Thymus (tissue), 11 donors: ENCODE data around the gene ZNF77. TPM values are rescaled to one million over a fixed set of nuclear protein-coding genes. Genes with fewer than 3 reads are reported as not detected.
A peak's percentile ranks its signal among the peaks of the same experiment; 100 is the strongest.

ENCODE experiments used
- DNase-seq, 9 donors: peaks; one replicate each; pipeline ENCODE4 v3.0.0-alpha.2; 2013; ENCODE audit warnings: low spot score in 9 of 9, low read depth in 6 of 9, missing footprints in 1 of 9
- H3K27ac ChIP-seq, 2 donors: one replicate each; pipeline ENCODE4 v1.5.1; 2013; ENCODE audit warnings: control low read depth in 1 of 2, low read depth in 1 of 2, low read length in 1 of 2, mild to moderate bottlenecking in 1 of 2, moderate library complexity in 1 of 2
- H3K27me3 ChIP-seq, 2 donors: one replicate each; pipeline ENCODE4 v1.5.1; 2013; ENCODE audit warnings: low read length in 1 of 2; ENCODE audit not compliant: control insufficient read depth in 2 of 2, insufficient read depth in 1 of 2
- H3K36me3 ChIP-seq, 2 donors: one replicate each; pipeline ENCODE4 v1.5.1; 2013; ENCODE audit warnings: low read length in 1 of 2, mild to moderate bottlenecking in 1 of 2, moderate library complexity in 1 of 2; ENCODE audit not compliant: control insufficient read depth in 2 of 2, insufficient read depth in 2 of 2
- H3K4me1 ChIP-seq, 2 donors: one replicate each; pipeline ENCODE4 v1.5.1; 2013; ENCODE audit warnings: low read length in 2 of 2; ENCODE audit not compliant: control insufficient read depth in 2 of 2, insufficient read depth in 2 of 2
- H3K4me3 ChIP-seq, 2 donors: one replicate each; pipeline ENCODE4 v1.5.1; 2013; ENCODE audit warnings: low read length in 2 of 2, control low read depth in 1 of 2, mild to moderate bottlenecking in 1 of 2
- H3K9me3 ChIP-seq, 2 donors: one replicate each; pipeline ENCODE4 v1.5.1; 2013; ENCODE audit warnings: low read length in 1 of 2, mild to moderate bottlenecking in 1 of 2; ENCODE audit not compliant: control insufficient read depth in 2 of 2, insufficient read depth in 1 of 2
- WGBS: extraction: QIAGEN DNeasy Blood & Tissue Kit; methylation state at CpG from one replicate; pipeline ENCODE4 v1.1.7; 2013; 5-methylcytosine and 5-hydroxymethylcytosine counted together
- polyA plus RNA-seq: library from polyadenylated mRNA; stranded (reverse); fragments of 200-250 nt; gene quantifications from one replicate; pipeline ENCODE4 v1.2.3, GENCODE V29; 2013
- total RNA-seq: library from RNA; stranded (reverse); fragments of 120-200 nt; gene quantifications from one replicate; pipeline ENCODE4 v1.2.4, GENCODE V29; 2013
- donor health status: healthy.

Gene ZNF77
- total and polyA plus RNA-seq, 2 donors: 4.6 to 7.7 TPM

DNA sequence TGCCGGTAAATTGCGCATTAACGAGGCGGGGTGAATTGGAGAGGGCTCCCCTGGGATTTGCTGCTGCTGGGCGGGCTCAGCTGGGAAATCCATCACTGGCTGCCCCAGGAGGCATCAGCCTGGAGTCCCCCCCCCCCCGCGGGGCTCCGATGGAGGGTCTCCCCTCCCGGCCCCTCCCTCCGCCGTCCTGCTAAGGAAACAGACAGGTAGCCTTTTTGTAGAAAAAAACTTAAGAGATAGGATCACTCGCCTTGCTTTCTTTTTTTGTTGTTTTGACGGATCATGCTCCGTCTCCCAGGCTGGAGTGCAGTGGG, 39.4 kb upstream of the ZNF77 start:
- DNase-seq: no peak
- Histone ChIP-seq H3K9me3 (no peaks in the 10 kb centered on the region), H3K4me3 (no peak overlapping the region), H3K4me1 (peaks cover 0 to 21% of the 10 kb centered on the region in 2 donors), H3K36me3 (no peaks in the 10 kb centered on the region), H3K27ac (no peak overlapping the region), H3K27me3 (peaks cover 21 to 79% of the 10 kb centered on the region in 2 donors)
- WGBS: 10% methylated on average over 14 of the region's 14 CpGs

DNA sequence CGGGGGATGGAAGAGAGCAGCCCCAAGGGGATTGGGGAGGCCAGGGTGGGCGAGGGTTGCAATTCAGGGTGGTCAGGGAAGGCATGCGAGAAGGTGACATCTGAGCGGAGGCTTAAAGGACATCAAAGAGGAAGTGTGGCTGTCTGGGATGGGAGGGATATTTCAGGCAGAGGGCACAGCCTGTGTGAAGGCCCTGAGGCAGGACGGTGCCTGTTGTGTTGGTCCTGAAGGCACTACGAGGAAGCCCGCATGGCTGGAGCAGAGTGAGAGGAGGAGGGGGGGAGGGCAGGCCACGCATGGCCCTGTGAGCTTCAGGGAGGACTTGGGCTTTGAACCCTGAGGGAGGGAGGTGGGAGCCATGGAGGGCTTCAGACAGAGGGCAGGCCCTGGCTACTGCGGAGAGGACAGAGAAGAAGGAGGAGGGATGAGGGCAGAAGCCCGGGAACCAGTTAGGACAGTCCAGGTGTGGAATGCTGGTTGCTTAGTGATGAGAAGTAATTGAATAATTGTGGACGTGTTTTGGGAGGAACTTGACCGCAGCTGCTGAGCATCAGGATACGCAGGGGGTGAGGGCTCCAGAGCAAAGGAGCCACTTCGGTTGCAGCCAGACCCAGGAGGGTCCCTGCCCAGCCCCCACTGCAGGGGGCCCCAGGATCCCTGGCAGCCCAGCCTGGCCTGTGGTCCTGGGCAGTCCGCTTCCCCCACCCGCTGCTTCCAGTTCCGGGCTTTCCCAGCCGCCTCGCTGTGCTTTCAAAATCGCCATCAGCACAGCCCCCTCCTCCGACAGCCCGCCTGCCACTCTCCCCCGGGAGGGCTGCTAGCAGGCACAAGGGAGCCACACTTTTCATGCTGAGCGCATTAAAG, 38.8 kb upstream of the ZNF77 start:
- H3K4me3 ChIP-seq: no peak overlapping the region
- 38% methylated on average over 24 of the region's 24 CpGs for WGBS

DNA sequence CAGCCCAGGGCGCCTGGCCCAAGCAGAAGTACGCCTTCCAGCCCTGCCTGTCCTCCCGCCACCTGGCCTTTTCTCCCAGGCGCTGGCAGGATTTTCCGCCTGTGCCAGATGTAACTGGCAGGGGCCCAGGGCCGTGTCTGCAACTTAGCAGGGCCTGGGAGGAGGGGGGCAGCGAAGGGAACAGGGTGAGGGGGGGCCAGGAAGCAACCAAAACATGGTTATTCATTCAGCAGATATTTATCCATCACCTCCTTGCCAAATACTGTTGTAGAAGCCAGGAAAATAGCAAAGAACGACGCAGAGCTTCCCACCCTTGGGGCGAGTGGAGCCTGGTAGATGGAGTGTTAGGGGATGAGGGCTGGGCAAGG, 38.2 kb upstream of the ZNF77 start:
- peaks cover 21 to 77% of the 10 kb centered on the region in 2 donors for H3K27me3 ChIP-seq
- WGBS: 33% methylated on average over 10 of the region's 10 CpGs
- peaks cover 0 to 2% of the 10 kb centered on the region in 2 donors for H3K9me3 ChIP-seq
- H3K36me3 ChIP-seq: no peaks in the 10 kb centered on the region
- H3K27ac ChIP-seq: peak overlapping the region; percentile 17 to 57
- DNase-seq: no peak
- H3K4me1 ChIP-seq: peaks cover 0 to 24% of the 10 kb centered on the region in 2 donors
- H3K4me3 ChIP-seq: no peak overlapping the region

More for the DNA sequence above, 38.8 kb upstream of the ZNF77 start:
- Histone ChIP-seq H3K9me3 (no peaks in the 10 kb centered on the region), H3K27me3 (peaks cover 21 to 74% of the 10 kb centered on the region in 2 donors), H3K27ac (peak overlapping the region; percentile 17 to 57), H3K36me3 (no peaks in the 10 kb centered on the region), H3K4me1 (peaks cover 0 to 21% of the 10 kb centered on the region in 2 donors)
- no peak for DNase-seq

DNA sequence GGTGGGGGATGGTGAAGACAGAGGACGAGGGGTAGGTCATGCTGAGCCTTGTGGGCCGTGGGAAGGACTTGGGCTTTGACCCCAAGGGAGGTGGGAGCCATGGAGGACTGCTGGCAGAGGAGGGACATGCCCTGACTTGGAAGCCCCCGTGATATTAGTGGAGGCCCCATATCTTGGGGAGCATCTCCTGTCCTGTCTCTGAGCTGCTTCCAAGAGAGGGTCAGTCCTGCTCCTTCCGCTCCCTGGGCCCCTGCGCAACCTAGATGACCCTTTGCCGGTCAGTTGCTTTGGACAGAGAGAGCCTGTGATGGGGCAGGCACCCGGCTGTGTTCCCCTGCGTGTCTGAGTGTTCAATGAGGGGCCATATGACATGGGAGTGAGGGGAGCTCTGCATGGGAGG, 37.8 kb upstream of the ZNF77 start:
- DNase-seq: no peak
- WGBS: 80% methylated on average over 8 of the region's 8 CpGs
- Histone ChIP-seq H3K4me1 (peaks cover 3 to 28% of the 10 kb centered on the region in 2 donors), H3K27ac (no peak overlapping the region), H3K36me3 (no peaks in the 10 kb centered on the region), H3K27me3 (peaks cover 21 to 76% of the 10 kb centered on the region in 2 donors), H3K9me3 (peaks cover 0 to 6% of the 10 kb centered on the region in 2 donors), H3K4me3 (no peak overlapping the region)

DNA sequence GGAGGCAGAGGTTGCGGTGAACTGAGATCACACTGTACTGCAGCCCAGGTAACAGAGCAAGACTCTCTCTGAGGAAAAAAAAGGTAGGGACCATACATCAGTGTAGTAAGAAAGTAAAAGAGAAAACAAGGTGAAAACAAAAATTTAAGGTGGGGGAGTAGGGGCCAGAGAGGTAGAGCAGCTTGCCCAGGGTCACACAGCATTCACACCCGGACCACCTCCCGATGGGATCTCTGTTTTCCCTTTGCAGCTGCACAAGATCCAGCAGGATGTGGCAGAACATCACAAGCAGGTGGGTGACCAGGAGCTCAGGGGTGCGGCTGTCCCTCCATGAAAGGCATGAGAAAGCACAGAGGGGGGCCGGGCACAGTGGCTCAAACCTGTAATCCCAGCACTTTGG, 37.1 kb upstream of the ZNF77 start:
- H3K27ac ChIP-seq: no peak overlapping the region
- 96% methylated on average over 5 of the region's 5 CpGs for WGBS
- H3K4me1 ChIP-seq: peaks cover 5 to 26% of the 10 kb centered on the region in 2 donors
- no peaks in the 10 kb centered on the region for H3K36me3 ChIP-seq
- peaks cover 21 to 69% of the 10 kb centered on the region in 2 donors for H3K27me3 ChIP-seq
- DNase-seq: no peak
- H3K4me3 ChIP-seq: no peak overlapping the region
- H3K9me3 ChIP-seq: peaks cover 0 to 8% of the 10 kb centered on the region in 2 donors

DNA sequence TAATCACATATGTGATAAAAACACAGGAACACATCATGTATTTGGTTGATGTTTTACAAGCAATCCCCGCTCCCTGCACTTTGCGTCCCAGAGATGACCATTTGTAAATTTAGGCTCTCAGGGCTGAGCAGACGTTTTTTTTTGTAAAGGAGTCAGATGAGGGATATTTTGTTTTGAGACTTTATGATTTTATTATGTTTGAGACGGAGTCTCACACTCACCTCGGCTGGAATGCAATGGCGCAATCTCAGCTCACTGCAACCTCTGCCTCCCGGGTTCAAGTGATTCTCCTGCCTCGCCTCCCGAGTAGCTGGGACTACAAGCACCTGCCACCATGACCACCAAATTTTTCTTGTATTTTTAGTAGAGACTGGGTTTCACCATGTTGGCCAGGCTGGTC, 34.0 kb upstream of the ZNF77 start:
- WGBS: 97% methylated on average over 9 of the region's 9 CpGs
- Histone ChIP-seq H3K36me3 (no peaks in the 10 kb centered on the region), H3K9me3 (peaks cover 0 to 8% of the 10 kb centered on the region in 2 donors), H3K4me3 (no peak overlapping the region), H3K27ac (no peak overlapping the region), H3K4me1 (peaks cover 18 to 39% of the 10 kb centered on the region in 2 donors), H3K27me3 (peaks cover 14 to 67% of the 10 kb centered on the region in 2 donors)
- no peak for DNase-seq

DNA sequence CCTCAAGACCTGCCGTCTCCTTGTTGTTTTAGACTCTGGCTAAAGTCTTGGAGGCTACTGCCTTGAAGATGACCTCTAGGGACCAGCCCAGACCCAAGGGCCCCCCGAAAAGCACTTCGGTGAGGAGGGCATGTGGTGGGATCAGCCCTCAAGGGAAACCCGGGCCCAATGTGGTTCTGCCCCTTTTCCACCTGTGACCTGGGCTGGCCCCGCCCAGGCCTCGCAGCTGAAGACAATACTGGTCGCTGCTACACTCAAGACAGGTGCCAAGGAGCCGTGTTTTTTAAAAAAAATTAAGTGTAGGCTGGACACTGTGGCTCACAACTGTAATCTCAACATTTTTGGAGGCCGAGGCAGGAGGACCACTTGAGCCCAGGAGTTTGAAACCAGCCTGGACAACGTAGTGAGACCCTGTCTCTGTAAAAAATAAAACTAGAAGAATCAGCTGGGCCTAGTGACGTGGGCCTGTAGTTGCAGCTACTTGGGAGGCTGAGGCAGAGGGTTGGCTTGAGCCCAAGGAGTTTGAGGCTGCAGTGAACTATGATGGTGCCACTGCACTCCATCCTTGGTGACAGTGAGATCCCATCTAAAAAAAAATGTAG, 33.5 kb upstream of the ZNF77 start:
- peak overlapping the region in 1 of 2 donors; percentile 5 for H3K27ac ChIP-seq
- peaks cover 18 to 34% of the 10 kb centered on the region in 2 donors for H3K4me1 ChIP-seq

DNA sequence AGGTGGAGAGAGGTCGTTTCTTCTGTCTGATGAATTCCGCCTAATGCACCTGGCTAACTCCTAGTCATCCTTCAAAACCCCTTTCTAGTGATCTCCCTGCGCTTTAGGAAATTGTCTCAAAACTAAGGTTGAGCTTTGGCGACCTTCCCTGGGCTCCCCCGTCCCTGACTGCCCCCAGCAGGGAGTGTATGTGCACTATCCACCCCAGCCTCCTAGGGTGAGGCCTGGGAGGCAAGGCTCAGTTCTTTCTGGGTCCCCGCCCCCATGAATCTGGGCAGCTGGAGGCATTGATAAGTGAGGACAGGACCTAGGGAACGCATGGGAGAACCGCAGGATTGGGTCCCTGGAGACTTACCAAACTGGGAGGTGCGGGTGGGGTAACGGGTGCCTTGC, 33.0 kb upstream of the ZNF77 start:
- H3K4me3 ChIP-seq: peak overlapping the region; percentile 29 to 69
- peaks cover 18 to 32% of the 10 kb centered on the region in 2 donors for H3K4me1 ChIP-seq
- H3K9me3 ChIP-seq: peaks cover 0 to 8% of the 10 kb centered on the region in 2 donors
- DNase-seq: no peak
- H3K36me3 ChIP-seq: no peaks in the 10 kb centered on the region
- 73% methylated on average over 10 of the region's 10 CpGs for WGBS
- peaks cover 4 to 65% of the 10 kb centered on the region in 2 donors for H3K27me3 ChIP-seq
- peak overlapping the region in 1 of 2 donors; percentile 18 for H3K27ac ChIP-seq

More for the DNA sequence above, 33.5 kb upstream of the ZNF77 start:
- no peak overlapping the region for H3K4me3 ChIP-seq
- DNase-seq: no peak
- WGBS: 92% methylated on average over 11 of the region's 11 CpGs
- H3K27me3 ChIP-seq: peaks cover 9 to 67% of the 10 kb centered on the region in 2 donors
- peaks cover 0 to 8% of the 10 kb centered on the region in 2 donors for H3K9me3 ChIP-seq
- no peaks in the 10 kb centered on the region for H3K36me3 ChIP-seq
